T-helper 1 cell (primary cell): Measurements from ENCODE around the gene MAML3.

Experiments used
- DNase-seq, 5 donors: peaks; one replicate each; pipeline ENCODE4 v3.0.0-alpha.2; 2012 to 2020
- total RNA-seq, 4 donors: gene quantifications; one replicate each; lab custom pipeline; 2026; lab: John Stamatoyannopoulos, UW

MAML3 gene
- total RNA-seq, result 4.2 to 5.6 (median 4.7) reads per million in 4 donors

DNA sequence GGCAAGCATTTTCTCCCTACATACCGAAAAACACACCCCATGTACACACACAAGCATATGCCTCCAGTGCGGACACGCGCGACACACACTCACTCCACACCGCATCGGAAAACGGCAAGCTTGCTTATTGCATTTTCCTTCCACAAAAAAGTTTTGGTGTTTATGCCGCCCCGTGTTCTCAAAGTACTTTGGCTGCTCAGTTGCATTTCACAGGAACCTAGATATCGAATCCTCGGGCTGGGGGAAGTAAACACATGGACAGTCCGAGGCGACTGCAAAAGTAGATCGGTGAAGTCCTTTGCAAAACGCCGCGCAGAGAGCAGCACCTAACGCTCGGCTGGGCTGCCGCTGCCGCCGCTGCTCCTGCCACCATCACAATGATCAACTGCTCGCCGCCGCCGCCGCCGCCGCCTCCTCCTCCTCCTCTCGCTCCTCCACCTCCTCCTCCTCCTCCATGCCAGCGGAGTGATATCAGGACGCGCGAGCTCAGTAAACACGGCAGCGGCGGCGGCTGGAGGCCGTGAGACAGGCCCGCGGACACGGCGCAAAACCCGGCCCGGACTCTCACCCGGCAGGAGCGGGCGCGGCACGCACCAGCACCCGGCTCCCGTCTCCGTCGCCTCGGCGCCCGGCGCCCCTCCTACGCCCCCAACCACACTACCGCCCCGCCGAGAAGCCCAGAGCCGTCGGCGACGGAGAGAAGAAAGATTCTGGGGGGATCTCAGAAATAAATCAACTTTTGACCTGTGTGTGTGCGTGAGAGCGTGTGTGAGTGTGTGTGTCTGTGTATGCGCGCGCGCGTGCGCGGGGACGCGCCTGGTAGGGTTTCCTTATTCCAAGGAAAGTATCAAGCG lies at the start of gene MAML3:
TSS of gene MAML3 (minus strand) at position 467 of the 854 bp plus-strand sequence. CDS start 857 bp downstream, outside the sequence.
- peak; percentile 65 to 89 (median 74) for DNase-seq

DNA sequence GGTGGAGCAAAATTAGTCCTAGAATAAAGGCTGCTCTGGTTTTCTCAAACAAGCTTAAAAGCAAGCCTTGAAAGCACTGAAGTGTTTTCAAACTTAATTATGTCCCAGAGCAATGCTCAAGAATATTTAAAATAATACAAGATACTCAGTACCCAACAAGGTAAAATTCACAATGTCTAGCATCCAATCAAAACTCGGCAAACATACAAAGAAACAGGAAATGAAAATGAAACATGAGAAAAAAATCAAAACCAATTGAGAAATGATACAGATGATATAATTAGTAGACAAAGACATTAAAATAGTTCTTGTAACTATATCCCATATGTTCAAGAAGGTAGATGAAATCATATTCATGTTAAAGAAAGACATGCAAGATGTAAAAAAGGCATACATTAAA lies 45.0 kb upstream of the MAML3 start:
- DNase-seq, result no peak

DNA sequence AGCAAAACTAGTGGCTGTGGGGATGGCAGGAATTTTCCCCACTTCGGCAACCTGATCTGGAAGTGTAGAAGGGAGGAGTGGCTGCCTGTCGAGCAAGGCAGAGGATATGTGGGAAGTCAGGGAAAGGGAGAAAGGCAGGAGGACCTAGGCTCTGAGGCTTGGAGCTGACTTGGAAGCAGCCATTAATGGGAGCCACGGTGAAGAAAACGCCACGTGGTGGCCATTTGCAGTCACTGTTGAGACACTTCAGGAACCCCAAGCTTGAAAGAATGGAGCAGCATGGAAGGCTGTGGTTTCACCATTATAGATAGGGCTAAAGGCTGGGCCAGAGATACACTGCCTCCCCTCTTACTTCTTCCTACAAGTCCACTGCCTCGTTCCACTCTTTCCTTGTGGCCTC lies 41.8 kb upstream of the MAML3 start:
- DNase-seq, result no peak

DNA sequence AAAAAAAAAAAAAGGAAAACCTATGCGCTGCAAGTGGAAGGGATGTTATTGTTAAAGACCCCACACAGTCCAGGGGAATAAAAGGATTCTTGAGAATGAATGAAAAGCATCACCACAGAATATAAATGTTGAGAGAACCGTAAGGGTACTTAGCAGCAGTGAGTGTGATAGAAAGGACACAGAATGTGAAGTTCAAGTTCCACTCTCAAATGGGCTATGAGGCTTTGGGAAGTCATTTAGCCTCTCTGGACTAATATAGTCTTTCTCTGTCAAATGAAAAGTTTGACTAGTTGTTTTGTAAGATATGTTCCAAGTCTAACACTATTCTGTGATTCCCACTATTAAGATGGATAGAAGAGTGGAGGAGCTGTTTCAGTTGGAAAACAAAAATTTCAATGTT lies 35.8 kb upstream of the MAML3 start:
- DNase-seq, result no peak

DNA sequence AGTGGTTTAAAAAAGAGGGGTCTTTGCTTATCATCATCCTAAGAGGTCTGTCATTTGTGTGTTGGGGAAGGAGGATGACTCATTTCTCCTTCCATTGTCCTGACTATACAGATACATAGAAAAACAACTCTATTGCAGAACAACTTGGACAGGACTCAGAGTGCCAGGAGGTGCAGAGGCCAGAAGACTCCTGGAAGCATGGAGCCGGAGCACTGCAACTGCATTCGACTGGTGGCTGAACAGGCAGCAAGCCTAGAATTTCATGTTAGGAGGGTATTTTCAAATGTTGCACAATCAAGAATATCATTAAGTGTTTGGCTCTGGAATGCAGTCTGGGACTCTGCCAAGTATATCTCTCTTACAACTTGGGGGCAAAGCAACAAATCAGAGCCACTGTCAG lies 35.0 kb upstream of the MAML3 start:
- no peak for DNase-seq

DNA sequence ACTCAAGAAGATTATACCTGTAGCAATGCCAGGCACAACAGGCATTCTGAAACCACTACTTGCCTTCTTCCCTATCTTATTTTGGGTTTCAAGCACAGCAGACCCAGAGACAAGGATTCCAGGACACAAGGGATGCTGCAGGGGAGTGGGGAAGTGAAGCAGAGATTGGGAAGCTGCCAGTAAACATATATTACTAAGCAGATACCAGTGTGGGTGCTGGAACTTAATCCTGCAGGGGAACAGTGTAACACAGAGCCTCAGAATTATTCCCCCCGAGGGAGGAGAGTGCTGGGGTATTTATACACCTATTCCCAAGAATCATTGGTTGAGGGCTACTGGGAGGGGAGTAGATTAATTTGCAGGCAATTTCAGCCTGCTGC lies 33.3 kb upstream of the MAML3 start:
- no peak for DNase-seq

DNA sequence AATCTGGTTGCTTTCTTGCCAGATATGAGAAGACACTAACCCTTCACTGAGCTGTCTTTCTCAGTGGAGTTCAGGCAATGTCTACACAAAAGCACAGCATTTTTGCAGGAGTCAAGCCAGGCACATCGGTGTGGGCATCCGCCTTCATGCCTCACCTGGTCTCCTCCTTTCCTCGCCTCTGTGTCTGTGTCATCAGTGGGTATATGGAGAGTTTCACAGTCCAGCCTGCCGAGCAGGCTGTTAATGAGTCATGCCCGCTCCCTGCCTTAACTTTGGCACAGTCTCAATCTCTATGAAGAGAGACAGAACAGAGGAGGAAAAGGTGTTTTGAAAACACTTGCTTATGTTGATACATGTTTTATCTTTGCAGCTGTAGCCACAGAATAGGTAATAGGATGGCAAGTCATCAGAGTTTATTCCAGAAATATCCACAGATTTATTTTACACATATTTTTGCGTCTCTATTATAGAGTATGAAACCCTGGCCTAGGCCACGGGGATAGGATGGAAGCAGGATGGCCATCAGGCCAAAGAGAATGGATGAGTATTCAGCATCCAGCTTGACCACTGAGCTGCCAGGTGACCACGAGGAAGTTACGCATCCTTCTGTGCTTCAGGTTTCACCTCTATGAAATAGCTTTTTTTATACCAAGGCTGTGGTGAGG lies 32.8 kb upstream of the MAML3 start:
- no peak for DNase-seq

DNA sequence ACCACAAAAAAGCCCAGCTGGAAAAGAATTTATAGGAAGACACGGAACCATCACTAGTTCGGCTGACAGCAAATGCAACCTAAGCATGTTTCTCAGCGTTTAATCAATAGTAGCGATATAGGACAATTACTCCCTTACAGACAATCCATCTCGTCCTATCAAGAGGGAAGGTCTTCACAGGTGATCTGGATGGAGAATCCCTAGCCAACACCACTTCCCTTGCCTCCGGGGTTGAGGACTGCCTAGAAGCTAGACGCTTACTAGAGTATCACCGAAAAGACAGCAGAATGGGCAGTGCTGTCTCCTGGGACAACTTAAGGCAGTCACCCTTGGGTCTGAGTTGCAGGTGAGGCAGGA lies 32.1 kb upstream of the MAML3 start:
- DNase-seq, result no peak

DNA sequence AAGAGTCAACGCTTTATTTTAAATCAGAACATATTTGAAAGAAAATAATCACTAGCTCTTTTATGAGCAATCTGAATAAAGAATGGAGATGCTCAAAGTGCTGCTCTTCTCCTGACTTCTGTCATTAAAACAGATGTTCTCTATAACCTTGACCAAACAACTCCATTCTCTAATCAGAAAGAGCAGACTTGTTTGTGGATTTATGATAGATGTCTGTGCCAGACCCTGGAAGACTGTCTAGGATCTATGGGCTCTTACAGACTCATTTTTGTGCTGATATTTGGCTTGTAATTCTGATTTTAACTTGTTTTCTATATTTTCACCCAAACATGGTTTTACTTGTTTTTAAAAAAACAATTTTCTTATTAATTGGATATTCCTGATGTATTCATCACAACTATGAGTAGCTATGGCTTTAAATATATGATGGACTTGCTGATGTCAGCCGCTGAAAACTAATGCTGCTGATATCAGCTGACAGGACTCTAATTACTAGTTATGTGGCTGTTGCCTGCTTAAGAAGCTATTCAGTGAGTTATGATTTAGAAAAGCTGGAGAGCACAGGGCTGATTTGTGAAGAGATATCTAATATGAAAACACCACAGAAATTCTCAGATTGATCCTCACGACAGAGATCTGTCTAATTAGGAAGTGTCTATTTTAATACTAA lies 31.6 kb upstream of the MAML3 start:
- DNase-seq, result no peak

DNA sequence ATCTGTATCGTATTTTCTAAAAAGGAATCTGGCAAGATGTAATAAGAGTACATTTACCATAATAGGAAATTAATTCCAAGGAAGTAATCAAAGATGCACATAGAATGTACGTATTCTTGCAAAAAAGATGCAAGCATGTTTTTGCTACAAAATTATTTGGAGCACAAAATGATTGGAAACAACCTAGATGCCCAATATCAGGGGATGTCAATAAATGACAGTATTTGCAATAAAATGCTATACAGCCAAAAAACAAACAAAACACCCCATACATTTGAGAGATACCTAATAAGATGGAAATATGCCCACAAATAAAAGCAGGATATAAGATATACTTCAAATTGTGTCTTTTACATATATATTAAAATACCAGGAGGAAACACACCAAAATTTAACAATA lies 29.3 kb upstream of the MAML3 start:
- no peak for DNase-seq

DNA sequence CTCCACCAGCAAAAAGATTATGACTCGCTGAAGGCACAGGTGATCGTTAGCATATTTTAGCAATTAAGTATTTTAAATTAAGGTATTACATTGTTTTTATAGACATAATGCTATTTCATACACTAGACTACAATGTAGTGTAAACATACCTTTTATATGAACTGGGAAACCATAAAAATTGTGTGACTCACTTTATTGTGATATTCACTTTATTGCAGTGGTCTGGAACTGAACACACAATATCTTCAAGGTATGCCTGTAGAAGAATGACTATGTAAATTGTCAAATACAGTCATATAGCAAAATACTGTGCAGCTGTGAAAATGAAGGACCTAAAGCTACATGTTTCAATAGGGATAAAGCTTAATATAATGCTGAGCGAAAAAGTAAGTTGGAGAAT lies 26.6 kb upstream of the MAML3 start:
- no peak for DNase-seq

DNA sequence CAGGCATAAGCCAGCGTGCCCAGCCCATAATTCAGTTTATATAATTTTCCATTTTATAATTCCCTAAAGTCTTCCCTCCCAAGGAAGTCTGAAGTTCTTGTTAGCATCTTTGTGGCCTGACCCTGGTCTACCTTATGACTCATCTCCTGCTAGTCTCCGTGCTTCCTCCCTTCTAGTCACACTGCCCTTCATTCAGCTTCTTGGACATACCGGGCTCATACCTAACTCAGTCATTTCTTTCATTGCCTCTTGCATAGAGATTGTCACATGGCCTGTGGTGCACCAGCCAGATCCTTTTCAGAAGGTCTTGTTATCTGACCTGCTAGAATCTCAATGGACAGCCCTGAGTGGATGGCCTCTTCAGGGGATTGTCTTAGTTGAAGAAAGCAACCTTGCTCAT lies 22.8 kb upstream of the MAML3 start:
- DNase-seq, result no peak

DNA sequence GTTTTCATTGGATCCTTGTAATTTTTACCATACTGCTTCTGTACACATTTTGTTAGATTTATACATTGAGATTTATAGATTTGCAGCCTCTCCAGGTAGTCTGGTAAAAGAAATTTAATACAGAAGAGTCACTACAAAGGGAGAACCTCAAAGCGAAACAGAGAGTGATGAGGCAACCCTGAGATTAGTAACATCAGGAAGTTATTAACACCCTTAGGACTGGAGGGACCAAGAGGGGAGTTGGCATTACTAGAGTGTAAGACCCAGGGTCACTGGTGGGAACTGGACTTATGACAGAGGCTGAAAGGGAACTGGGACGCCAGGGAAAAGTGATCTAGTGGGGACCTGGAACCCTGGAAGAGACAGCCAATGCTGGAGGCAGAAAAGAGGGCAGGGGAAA lies 20.6 kb upstream of the MAML3 start:
- DNase-seq, result no peak

DNA sequence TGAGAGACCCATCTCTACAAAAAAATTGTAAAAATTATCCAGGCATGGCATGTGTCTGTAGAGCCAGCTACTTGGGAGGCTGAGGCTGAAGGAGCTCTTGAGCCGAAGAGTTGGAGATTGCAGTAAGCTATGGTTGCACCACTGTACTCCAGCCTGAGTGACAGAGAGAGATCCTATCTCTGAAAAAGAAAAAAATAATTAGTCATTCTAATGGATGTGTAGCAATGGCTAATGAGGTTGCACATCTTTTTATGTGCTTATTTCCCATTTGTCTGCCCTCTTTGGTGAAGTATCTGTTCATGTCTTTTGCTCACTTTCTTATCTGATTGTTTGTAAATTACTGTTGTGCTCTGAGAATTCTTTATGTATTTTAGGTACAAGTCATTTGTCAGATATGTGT lies 19.0 kb upstream of the MAML3 start:
- DNase-seq, result no peak

DNA sequence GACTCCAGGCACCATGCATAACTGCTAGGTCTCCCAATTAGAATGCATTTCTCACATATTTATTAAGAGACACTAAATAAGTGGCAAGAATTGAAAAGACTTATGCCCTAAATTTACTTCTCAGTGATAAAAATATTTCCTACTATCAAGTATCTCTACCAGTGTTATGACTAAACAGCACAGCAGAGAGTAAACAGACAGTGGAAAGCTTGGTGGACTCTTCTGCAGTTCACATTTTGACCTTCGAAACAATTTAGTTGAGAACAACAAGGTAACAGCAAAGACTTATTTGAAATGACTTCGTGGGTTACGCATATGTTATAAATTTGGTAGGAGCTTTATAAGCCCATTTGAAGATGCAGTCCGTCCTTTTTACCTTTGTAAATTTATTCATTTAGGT lies 16.3 kb upstream of the MAML3 start:
- DNase-seq, result no peak

DNA sequence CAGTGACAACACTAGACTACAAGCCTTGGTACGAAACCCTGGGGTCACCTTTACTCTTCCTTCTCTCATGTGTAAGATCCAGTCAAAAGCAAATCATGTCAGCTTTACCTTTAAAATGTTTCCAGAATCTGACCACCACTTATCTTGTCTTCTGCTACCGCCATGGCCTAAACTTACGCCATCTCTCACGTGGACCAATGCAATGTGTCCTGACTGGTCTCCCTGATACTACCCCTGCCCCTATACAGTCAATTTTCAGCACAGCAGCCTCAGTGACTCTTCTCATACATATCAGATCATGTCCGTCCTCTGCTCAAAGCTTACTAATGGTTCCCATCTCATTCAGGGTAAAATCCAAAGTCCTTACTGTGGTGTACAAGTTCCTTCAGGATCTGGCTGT lies 15.0 kb upstream of the MAML3 start:
- no peak for DNase-seq

DNA sequence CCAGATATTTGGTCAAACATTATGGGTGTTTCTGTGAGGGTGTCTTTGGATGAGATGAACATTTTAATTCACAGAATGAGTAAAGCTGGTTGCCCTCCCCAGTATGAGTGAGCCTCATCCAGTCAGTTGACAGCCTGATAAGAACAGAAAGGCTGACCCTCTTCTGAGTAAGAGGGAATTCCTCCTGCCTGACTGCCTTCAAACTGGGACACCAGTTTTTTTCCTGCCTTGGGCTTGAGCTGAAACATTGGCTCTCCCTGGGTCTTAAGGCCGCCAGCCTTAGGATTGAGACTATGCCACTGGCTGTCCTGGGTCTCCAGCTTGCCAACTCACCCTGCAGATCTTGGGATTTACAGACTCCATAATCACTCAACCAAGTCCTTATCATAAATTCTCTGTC lies 14.5 kb upstream of the MAML3 start:
- DNase-seq, result no peak

DNA sequence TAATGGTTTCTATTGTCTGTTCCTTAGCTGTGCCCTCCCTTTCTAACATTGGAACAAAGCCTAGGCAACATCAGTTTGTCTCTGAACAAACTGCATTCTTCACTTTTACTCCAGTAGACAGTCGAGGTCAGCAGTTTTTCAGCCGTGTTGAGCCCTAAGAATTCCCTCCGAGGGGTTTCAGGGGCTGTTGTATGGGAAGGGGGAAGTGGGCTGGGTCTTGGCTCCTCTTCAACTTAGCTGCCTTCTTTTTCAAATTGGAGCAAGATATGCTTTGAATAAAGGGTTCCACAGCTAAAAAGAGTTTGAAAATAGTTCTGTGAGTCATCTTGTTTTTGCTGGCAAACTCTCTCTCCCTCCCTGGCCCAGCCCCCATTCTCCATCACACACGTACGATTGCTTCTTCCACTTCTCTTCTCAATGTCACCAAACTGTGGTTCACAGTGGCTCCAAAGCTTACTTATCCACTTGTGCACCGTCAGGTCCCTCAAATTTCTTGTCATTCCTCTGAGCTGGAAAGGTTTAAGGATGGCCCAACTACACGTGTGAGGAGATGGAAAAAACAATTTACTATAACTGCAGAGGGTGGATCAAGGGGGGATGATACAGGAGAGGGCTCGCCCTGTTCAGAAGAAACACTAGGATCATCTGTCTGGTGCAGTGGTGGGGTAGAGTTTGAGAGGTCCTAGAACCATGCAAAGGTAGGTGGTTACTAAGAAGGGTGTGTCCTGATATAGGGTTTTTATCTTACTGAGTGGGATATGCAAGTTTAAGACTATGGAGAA lies 9.2 kb upstream of the MAML3 start:
- no peak for DNase-seq

DNA sequence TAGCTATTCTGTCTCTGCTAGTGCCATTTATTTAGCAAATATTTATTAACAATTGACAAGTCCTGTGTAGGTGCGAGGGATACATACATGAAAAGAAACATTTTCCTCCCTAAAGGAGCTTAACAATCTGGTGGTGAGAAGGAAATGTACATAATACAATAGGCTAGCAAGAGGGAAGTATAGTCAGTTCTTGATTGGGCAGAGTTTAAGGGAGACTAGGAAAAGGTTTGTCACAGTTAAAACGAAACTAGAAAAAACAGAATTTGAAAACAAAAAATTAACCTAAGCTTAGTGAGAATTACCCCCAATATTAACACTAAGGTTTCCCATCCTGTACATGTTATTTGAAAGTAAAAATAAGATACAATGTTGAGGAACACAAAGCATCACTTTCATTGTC lies 8.6 kb upstream of the MAML3 start:
- DNase-seq, result no peak

DNA sequence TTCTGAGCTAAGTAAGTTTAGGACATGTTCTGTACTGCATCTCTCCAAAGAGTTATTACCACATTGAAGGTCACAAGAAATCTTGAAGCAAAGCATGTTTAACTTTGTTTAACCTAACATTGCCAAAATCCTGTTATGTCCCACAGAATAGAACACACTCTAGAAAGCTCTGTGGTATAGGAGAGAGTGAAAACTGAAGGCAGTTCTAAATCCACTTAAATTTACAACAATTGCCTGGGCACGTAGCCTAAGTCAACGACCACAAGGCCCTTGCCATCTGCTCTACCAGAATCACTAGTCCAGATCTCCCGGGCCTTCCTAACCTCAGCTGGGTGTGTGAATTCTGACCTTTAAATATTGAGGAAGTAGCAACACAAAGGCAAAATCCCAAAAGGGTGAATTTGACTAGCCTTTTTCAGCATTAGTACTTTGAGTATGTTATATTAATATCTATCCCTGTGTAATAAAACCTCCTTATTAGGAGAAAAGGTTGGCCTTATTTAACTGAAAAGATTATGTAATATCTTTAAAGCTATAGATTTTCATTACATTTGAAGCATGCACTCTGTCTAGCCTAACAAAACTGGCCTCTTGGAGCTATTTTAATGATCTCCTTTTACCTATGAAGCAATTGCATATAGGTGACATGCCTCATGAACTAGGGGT lies 4.5 kb upstream of the MAML3 start:
- no peak for DNase-seq

DNA sequence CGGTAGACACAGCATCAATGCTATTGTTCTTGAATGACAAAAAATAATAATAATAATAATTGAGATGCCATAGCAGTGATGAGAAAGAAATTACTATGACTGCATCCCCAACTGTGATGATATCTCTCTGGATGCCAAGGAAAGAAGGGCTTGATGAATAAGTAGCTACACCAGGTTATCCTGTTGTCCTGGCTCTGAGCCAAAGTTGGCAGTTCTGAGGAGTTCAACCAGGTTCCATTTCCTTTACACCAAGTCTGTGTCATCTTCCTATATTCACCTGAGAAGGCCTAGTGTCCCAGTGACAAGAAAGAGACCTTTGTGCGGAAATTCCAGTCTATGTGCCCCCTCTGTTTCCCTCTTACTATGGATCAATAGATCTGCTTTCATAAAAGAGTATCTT lies 3.4 kb upstream of the MAML3 start:
- no peak for DNase-seq

DNA sequence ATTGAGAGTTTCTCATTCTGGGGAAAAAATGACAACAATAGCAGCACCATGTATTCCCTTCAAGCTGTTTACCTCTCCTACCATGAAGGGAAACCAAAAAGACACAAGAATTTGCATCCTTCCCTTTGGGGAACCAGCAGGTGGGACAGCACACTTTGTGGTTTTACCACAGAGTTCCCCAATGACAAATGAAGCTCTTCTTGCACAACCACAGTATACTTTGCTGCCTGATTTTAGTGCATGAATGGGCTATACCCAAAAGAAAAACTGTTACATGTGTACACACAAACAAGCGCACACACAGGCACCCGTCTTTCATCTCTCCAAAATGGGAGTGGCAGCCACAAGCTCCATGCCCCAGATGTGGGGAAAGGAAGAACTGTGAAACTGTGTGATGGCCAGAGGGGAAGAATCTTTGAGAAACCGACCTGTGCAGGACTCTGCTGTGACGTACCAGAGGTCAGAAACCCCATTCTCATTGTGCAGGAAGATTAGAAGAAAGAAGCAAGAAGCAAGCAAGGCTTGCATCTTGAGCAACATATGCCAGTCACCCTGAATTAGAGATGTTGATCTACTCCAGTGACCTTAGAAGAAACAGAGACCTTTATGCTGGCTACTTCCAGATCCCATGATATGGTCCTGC lies 2.7 kb upstream of the MAML3 start:
- DNase-seq, result peak in 1 of 5 donors; percentile 40
